GM12892 (cell line): ENCODE results near the gene PPP1R3E.

ENCODE experiments used
- DNase-seq: peaks from one replicate; pipeline ENCODE4 v3.0.0; 2011; ENCODE audit not compliant: insufficient read length
- FAIRE-seq: peaks from 2 replicates; lab custom pipeline; 2011; peaks lifted over from hg19 to GRCh38; lab: Jason Lieb, UNC
- POLR2A ChIP-seq: IDR thresholded peaks from 2 replicates; pipeline ENCODE4 v1.6.1; 2011; ENCODE audit warnings: low read depth, low read length, control low read depth
- POLR2AphosphoS5 ChIP-seq: IDR thresholded peaks from 2 replicates; pipeline ENCODE4 v1.6.1; 2011; ENCODE audit warnings: low read depth, low read length, control low read depth
- TAF1 ChIP-seq: IDR thresholded peaks from 2 replicates; pipeline ENCODE4 v1.6.1; 2011; ENCODE audit warnings: low read depth, mild to moderate bottlenecking, control low read depth, low read length, borderline replicate concordance

The PPP1R3E gene

GRCh38 chr14:23320584-23321571 is 18.2 kb upstream of the PPP1R3E start, which contains the start of gene PABPN1:
PABPN1 (plus strand) TSS chr14:23321457; CDS start chr14:23321470, 13 bp downstream.
- FAIRE-seq (peak; percentile 98), DNase-seq (peak; percentile 89)
- TF ChIP-seq POLR2A (peak; percentile 71), TAF1 (no peak), POLR2AphosphoS5 (no peak; the same call in 1 of the 2 replicates)

- FAIRE-seq (no peak), DNase-seq (no peak)
- TF ChIP-seq POLR2A (no peak), POLR2AphosphoS5 (no peak), TAF1 (no peak)
Observed at GRCh38 chr14:23319746-23320583, 17.3 kb upstream of the PPP1R3E start.

- FAIRE-seq = no peak
- DNase-seq = no peak
- TF ChIP-seq POLR2AphosphoS5 = no peak
- no peak for TF ChIP-seq TAF1
- TF ChIP-seq POLR2A = no peak
Observed at GRCh38 chr14:23316300-23316699, 13.6 kb upstream of the PPP1R3E start.

GRCh38 chr14:23310546-23310945 is 7.9 kb upstream of the PPP1R3E start:
- DNase-seq = no peak
- FAIRE-seq = no peak
- no peak for TF ChIP-seq POLR2AphosphoS5
- TF ChIP-seq TAF1 = no peak
- no peak for TF ChIP-seq POLR2A

GRCh38 chr14:23308721-23309445 is 6.2 kb upstream of the PPP1R3E start:
- TF ChIP-seq POLR2AphosphoS5 (no peak), POLR2A (no peak)
- FAIRE-seq (no peak), DNase-seq (no peak)

GRCh38 chr14:23307687-23308644 is 5.3 kb upstream of the PPP1R3E start:
- FAIRE-seq (no peak), DNase-seq (no peak)
- no peak for TF ChIP-seq POLR2AphosphoS5
- TF ChIP-seq POLR2A = no peak
- TF ChIP-seq TAF1 = no peak

GRCh38 chr14:23307146-23307530 is 4.5 kb upstream of the PPP1R3E start:
- DNase-seq (no peak), FAIRE-seq (no peak)
- TF ChIP-seq TAF1 = no peak
- TF ChIP-seq POLR2A = no peak
- no peak for TF ChIP-seq POLR2AphosphoS5

- DNase-seq (peak; percentile 63), FAIRE-seq (peak; percentile 66)
- TF ChIP-seq POLR2A = peak; percentile 72; the same call in 1 of the 2 replicates
- peak; percentile 72; the same call in 1 of the 2 replicates for TF ChIP-seq POLR2AphosphoS5
- TF ChIP-seq TAF1 = peak; percentile 22; the same call in 1 of the 2 replicates
Observed at GRCh38 chr14:23306412-23307145, 3.9 kb upstream of the PPP1R3E start, which contains the start of gene BCL2L2. BCL2L2 (plus strand) TSS chr14:23306833; CDS start chr14:23307768, 935 bp downstream.

- TF ChIP-seq TAF1 = 0 out of 2 replicates have a peak, but pooled peaks have one; percentile 33
- TF ChIP-seq POLR2AphosphoS5 = 0 out of 2 replicates have a peak, but pooled peaks have one; percentile 51
- TF ChIP-seq POLR2A = peak; percentile 56; the same call in 1 of the 2 replicates
- no peak for FAIRE-seq
- DNase-seq = no peak
Observed at GRCh38 chr14:23301969-23302289, 730 bp downstream of the PPP1R3E start.

GRCh38 chr14:23301288-23301968 is 1.2 kb downstream of the PPP1R3E start:
- TF ChIP-seq POLR2A (no peak), TAF1 (peak; percentile 57; the same call in 1 of the 2 replicates), POLR2AphosphoS5 (no peak)
- peak; percentile 91 for FAIRE-seq
- peak; percentile 96 for DNase-seq
